GM12891 (cell line): Measurements from ENCODE around the gene ZNF418.

Experiments used
- PAX5 ChIP-seq: IDR thresholded peaks from 2 replicates; pipeline ENCODE4 v1.6.1; 2011; ENCODE audit warnings: low read length, moderate library complexity, mild to moderate bottlenecking; ENCODE audit not compliant: insufficient read depth, severe bottlenecking
- POLR2A ChIP-seq: IDR thresholded peaks from 2 replicates; pipeline ENCODE4 v1.6.1; 2011; ENCODE audit warnings: low read depth, low read length, control low read depth
- POLR2AphosphoS5 ChIP-seq: IDR thresholded peaks from 2 replicates; pipeline ENCODE4 v1.6.1; 2011; ENCODE audit warnings: low read depth, low read length, control low read depth
- POU2F2 ChIP-seq: IDR thresholded peaks from 2 replicates; pipeline ENCODE4 v1.6.1; 2011; ENCODE audit warnings: low read depth, mild to moderate bottlenecking, control low read depth, low read length, moderate library complexity
- SPI1 ChIP-seq: IDR thresholded peaks from 2 replicates; pipeline ENCODE4 v1.6.1; 2011; ENCODE audit warnings: low read depth, low read length, control low read depth
- TAF1 ChIP-seq: IDR thresholded peaks from 2 replicates; pipeline ENCODE4 v1.6.1; 2011; ENCODE audit warnings: low read depth, low read length, control low read depth

DNA sequence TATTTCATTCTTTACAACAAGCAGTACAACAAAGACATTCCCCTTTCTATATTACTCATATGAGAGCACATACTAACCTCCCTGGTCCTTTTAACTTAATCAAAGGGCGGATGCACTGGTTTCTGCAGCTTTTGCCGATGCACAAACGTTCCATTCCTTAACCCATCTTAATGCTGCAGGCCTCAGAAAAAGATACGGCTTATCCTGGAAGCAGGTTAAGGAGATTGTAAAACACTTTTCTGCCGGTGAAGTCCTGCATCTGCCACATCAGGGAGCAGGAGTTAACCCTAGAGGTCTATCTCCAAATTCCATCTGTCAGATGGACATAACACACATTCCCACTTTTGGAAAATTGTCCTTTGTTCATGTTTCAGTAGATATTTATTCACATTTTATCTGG is 34.9 kb downstream of the ZNF418 start:
- no peak for TF ChIP-seq POLR2A
- no peak for TF ChIP-seq POLR2AphosphoS5
- no peak for TF ChIP-seq TAF1
- no peak for TF ChIP-seq POU2F2
- no peak for TF ChIP-seq SPI1
- no peak for TF ChIP-seq PAX5
